ENCODE data around the gene NAPEPLD. TPM values are rescaled to one million over a fixed set of nuclear protein-coding genes. Genes with fewer than 3 reads are reported as not detected.

Gene NAPEPLD
- polyA plus RNA-seq, 1 donor (not counting 4 experiments of a cell fraction or from before 2014, with no cell fraction given), result 3.8 TPM

GRCh38 chr7:103143868-103144267 lies 5.0 kb downstream of the NAPEPLD start:
- FAIRE-seq (no peak), DNase-seq (ENCODE audit: low read depth, low spot score) (no peak)
- Histone ChIP-seq H2AFZ (ENCODE audit: control insufficient read depth, low read length) (no peak overlapping the region), H3K9ac (ENCODE audit: control insufficient read depth, extremely low read depth, insufficient read depth, low read length) (no peak overlapping the region), H3K4me2 (ENCODE audit: control insufficient read depth, extremely low read depth, insufficient read depth, low read depth, low read length) (no peak overlapping the region), H3K79me2 (ENCODE audit: control insufficient read depth, insufficient read depth, low read length) (peaks cover 4% of the 10 kb centered on the region), H3K9me3 (ENCODE audit: control insufficient read depth, low read depth, low read length) (no peaks in the 10 kb centered on the region), H3K9me1 (ENCODE audit: control insufficient read depth, extremely low read depth, insufficient read depth, low read length) (no peaks in the 10 kb centered on the region), H3K27ac (ENCODE audit: control insufficient read depth, insufficient read depth, low read length) (no peak overlapping the region), H3K4me1 (ENCODE audit: control insufficient read depth, extremely low read depth, insufficient read depth, low read length) (peaks cover 10% of the 10 kb centered on the region), H3K4me3 (ENCODE audit: control insufficient read depth in 2 of 3, extremely low read depth in 1 of 3, insufficient read depth in 2 of 3, low read depth in 1 of 3, low read length in 3 of 3) (no peak overlapping the region), H4K20me1 (ENCODE audit: control insufficient read depth, extremely low read depth, insufficient read depth, low read length) (no peaks in the 10 kb centered on the region), H3K27me3 (ENCODE audit: control insufficient read depth, extremely low read depth, insufficient read depth, low read length) (no peaks in the 10 kb centered on the region), H3K36me3 (ENCODE audit: control insufficient read depth in 2 of 2, extremely low read depth in 1 of 2, insufficient read depth in 2 of 2, low read length in 2 of 2) (no peaks in the 10 kb centered on the region)
- dilution Hi-C loops (cut with MboI; ENCODE audit: extremely low pct_ligation_motif_present, low sequenced_read_pairs), result no loop called here
- TF ChIP-seq EZH2 (IDR thresholded peaks at IDR 0.05; ENCODE audit: low read length), result no peak
- TF ChIP-seq, protein P1, sequence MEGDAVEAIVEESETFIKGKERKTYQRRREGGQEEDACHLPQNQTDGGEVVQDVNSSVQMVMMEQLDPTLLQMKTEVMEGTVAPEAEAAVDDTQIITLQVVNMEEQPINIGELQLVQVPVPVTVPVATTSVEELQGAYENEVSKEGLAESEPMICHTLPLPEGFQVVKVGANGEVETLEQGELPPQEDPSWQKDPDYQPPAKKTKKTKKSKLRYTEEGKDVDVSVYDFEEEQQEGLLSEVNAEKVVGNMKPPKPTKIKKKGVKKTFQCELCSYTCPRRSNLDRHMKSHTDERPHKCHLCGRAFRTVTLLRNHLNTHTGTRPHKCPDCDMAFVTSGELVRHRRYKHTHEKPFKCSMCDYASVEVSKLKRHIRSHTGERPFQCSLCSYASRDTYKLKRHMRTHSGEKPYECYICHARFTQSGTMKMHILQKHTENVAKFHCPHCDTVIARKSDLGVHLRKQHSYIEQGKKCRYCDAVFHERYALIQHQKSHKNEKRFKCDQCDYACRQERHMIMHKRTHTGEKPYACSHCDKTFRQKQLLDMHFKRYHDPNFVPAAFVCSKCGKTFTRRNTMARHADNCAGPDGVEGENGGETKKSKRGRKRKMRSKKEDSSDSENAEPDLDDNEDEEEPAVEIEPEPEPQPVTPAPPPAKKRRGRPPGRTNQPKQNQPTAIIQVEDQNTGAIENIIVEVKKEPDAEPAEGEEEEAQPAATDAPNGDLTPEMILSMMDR (optimal IDR thresholded peaks at IDR 0.05 in 1 of 3, IDR thresholded peaks at IDR 0.05 in 1 of 3, conservative IDR thresholded peaks at IDR 0.05 in 1 of 3; ENCODE audit: extremely low read depth in 1 of 3, insufficient read depth in 2 of 3, low read length in 3 of 3), result no peak

DNA sequence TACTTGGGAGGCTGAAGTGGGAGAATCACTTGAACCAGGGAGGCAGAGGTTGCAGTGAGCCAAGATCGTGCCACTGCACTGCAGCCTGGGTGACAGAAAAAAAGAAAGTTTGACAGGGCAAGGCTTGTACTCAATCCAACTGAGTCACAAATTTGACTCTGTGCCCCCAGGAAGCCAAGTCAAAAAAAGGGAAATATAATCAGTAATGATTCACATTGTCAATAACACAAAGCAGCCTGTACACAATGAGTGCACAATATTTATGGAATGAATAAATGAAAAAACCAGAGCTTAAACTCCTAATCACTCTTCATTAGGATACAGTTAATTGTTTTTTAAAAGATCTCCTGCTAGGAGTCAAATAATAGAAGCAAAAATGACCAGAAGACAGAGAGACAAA lies 6.4 kb downstream of the NAPEPLD start:
- no peaks in the 10 kb centered on the region for H3K36me3 ChIP-seq (ENCODE audit: control insufficient read depth in 2 of 2, extremely low read depth in 1 of 2, insufficient read depth in 2 of 2, low read length in 2 of 2)
- no peak overlapping the region for H3K9ac ChIP-seq (ENCODE audit: control insufficient read depth, extremely low read depth, insufficient read depth, low read length)
- dilution Hi-C loops (cut with MboI; ENCODE audit: extremely low pct_ligation_motif_present, low sequenced_read_pairs), result no loop called here
- H3K4me1 ChIP-seq (ENCODE audit: control insufficient read depth, extremely low read depth, insufficient read depth, low read length), result peaks cover 7% of the 10 kb centered on the region
- H3K27ac ChIP-seq (ENCODE audit: control insufficient read depth, insufficient read depth, low read length), result no peak overlapping the region
- TF ChIP-seq EZH2 (IDR thresholded peaks at IDR 0.05; ENCODE audit: low read length), result no peak
- TF ChIP-seq, protein P1 (optimal IDR thresholded peaks at IDR 0.05 in 1 of 3, IDR thresholded peaks at IDR 0.05 in 1 of 3, conservative IDR thresholded peaks at IDR 0.05 in 1 of 3; ENCODE audit: extremely low read depth in 1 of 3, insufficient read depth in 2 of 3, low read length in 3 of 3), result no peak
- H3K79me2 ChIP-seq (ENCODE audit: control insufficient read depth, insufficient read depth, low read length), result peaks cover 2% of the 10 kb centered on the region
- H3K9me1 ChIP-seq (ENCODE audit: control insufficient read depth, extremely low read depth, insufficient read depth, low read length), result no peaks in the 10 kb centered on the region
- no peaks in the 10 kb centered on the region for H3K9me3 ChIP-seq (ENCODE audit: control insufficient read depth, low read depth, low read length)
- no peaks in the 10 kb centered on the region for H3K27me3 ChIP-seq (ENCODE audit: control insufficient read depth, extremely low read depth, insufficient read depth, low read length)
- no peak overlapping the region for H3K4me3 ChIP-seq (ENCODE audit: control insufficient read depth in 2 of 3, extremely low read depth in 1 of 3, insufficient read depth in 2 of 3, low read depth in 1 of 3, low read length in 3 of 3)
- no peak for DNase-seq (ENCODE audit: low read depth, low spot score)
- H2AFZ ChIP-seq (ENCODE audit: control insufficient read depth, low read length), result no peak overlapping the region
- H4K20me1 ChIP-seq (ENCODE audit: control insufficient read depth, extremely low read depth, insufficient read depth, low read length), result no peaks in the 10 kb centered on the region
- no peak for FAIRE-seq
- no peak overlapping the region for H3K4me2 ChIP-seq (ENCODE audit: control insufficient read depth, extremely low read depth, insufficient read depth, low read depth, low read length)
